Activated B cell treated with CpG ODN at 0.5 μM for 24 hours (primary cell): ENCODE results near the gene MTREX. TPM values are rescaled to one million over a fixed set of nuclear protein-coding genes. Genes with fewer than 3 reads are reported as not detected.

Source experiments
- ATAC-seq: fragments of 200-7000 bp; cut with Tn5 transposase; one replicate; pipeline ENCODE4 v1.10.0; 2021; ENCODE audit warnings: low read depth, mild to moderate bottlenecking, moderate library complexity
- CTCF ChIA-PET: fragments of 350-600 bp; sonication (Branson Sonifier 250); formaldehyde crosslinking; loops from one replicate; lab custom pipeline; 2021; ENCODE audit warnings: antibody characterized with exemption; lab: Charles Lee
- POLR2A ChIA-PET: fragments of 350-600 bp; sonication (Branson Sonifier 250); formaldehyde crosslinking; loops from one replicate; lab custom pipeline; 2021; ENCODE audit warnings: antibody characterized with exemption; lab: Charles Lee
- DNase-seq: peaks from one replicate; pipeline ENCODE4 v3.0.0; 2022
- H3K27ac Mint-ChIP-seq: one replicate; pipeline ENCODE4 v1.8.0; 2020; ENCODE audit warnings: mixed read lengths
- H3K27me3 Mint-ChIP-seq: one replicate; pipeline ENCODE4 v1.8.0; 2021; ENCODE audit warnings: mixed read lengths
- H3K36me3 Mint-ChIP-seq: one replicate; pipeline ENCODE4 v1.8.0; 2021; ENCODE audit warnings: low read depth, mixed read lengths
- H3K4me1 Mint-ChIP-seq: one replicate; pipeline ENCODE4 v1.8.0; 2021; ENCODE audit warnings: mixed read lengths
- H3K4me3 Mint-ChIP-seq: one replicate; pipeline ENCODE4 v1.8.0; 2020; ENCODE audit warnings: mild to moderate bottlenecking, mixed read lengths
- H3K9me3 Mint-ChIP-seq: one replicate; pipeline ENCODE4 v1.8.0; 2020; ENCODE audit warnings: mixed read lengths
- intact Hi-C: fragments of 100-400 bp; cut with micrococcal nuclease; formaldehyde crosslinking; loops from one replicate; pipeline ENCODE4 v1.15.1; 2024
- total RNA-seq: library from RNA; stranded (reverse); gene quantifications from 2 replicates; pipeline ENCODE4 v1.2.3, GENCODE V29; 2022
- TF ChIP-seq, protein P1 (sequence below): fragments of 200-600 bp; IDR thresholded peaks from one replicate; pipeline ENCODE4 v1.8.0; 2022; ENCODE audit warnings: antibody characterized with exemption, mild to moderate bottlenecking

MTREX gene
- total RNA-seq, 1 donor from 2014 or later = 106 TPM

DNA sequence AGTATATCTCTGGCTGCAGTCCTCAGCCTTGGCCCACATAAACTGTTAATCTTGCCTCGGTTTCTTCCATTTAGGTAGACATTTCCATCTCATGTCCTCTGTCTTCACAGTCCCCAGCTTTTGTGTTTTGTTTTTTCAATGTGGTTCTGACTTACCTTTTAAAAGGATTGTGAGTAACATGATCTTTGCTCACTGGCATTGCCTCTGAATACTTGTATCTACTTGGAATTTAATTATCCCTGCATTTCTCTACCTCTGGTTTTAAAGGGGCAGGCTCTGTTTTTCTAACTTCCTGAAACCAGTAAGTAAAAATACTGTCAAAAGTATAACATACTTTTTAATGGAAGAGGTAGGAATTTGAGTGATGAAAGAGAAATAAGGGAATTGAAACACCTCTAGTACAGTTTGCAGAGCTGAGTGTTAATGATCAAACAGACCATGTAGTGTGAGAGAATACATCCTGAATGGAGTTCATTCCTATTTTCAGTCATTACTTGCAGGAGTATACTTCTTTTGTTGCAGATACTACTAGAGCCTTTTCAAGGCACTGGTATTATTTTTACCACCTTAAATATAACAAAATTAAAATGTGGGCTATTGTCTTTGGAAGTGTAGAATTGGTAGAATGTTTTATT lies 62.6 kb downstream of the MTREX start:
- Mint-ChIP-seq H3K27ac (no peak overlapping the region), H3K4me1 (no peaks in the 10 kb centered on the region), H3K27me3 (no peaks in the 10 kb centered on the region), H3K36me3 (peaks cover 76% of the 10 kb centered on the region), H3K9me3 (peaks cover 5% of the 10 kb centered on the region), H3K4me3 (no peak overlapping the region)
- intact Hi-C loops = no loop called here
- POLR2A ChIA-PET = interaction anchor here (1.2 kb wide), 1 partner anchor 8 kb away, joined by 3 read pairs; no protein-coding TSS in a partner anchor
- CTCF ChIA-PET = no interaction called here
- TF ChIP-seq, protein P1, sequence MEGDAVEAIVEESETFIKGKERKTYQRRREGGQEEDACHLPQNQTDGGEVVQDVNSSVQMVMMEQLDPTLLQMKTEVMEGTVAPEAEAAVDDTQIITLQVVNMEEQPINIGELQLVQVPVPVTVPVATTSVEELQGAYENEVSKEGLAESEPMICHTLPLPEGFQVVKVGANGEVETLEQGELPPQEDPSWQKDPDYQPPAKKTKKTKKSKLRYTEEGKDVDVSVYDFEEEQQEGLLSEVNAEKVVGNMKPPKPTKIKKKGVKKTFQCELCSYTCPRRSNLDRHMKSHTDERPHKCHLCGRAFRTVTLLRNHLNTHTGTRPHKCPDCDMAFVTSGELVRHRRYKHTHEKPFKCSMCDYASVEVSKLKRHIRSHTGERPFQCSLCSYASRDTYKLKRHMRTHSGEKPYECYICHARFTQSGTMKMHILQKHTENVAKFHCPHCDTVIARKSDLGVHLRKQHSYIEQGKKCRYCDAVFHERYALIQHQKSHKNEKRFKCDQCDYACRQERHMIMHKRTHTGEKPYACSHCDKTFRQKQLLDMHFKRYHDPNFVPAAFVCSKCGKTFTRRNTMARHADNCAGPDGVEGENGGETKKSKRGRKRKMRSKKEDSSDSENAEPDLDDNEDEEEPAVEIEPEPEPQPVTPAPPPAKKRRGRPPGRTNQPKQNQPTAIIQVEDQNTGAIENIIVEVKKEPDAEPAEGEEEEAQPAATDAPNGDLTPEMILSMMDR = no peak
- ATAC-seq (no peak), DNase-seq (no peak)

DNA sequence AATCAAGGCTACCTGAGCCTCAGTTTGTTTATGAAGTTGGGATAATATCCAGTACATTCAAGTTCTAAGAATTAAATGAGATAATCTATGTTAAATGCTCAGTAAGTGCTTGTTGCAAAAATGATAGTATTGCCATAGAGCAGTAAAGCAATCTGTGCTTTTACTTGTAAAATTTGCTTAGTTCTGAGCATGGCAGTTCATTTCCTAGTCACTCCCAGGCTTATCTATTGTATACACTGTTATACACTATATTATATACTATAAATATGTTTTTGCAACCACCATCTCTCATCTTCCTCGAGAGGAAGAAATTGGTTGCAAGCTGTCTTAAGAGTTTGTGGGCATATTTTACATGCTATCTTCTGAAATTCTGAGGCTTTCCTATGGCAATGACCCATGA lies 63.4 kb downstream of the MTREX start:
- Mint-ChIP-seq H3K36me3 (peaks cover 81% of the 10 kb centered on the region), H3K27ac (no peak overlapping the region), H3K4me3 (no peak overlapping the region), H3K9me3 (peaks cover 5% of the 10 kb centered on the region), H3K27me3 (no peaks in the 10 kb centered on the region), H3K4me1 (no peaks in the 10 kb centered on the region)
- DNase-seq = no peak
- ChIA-PET CTCF (no interaction called here), POLR2A (no interaction called here)
- intact Hi-C loops = no loop called here
- TF ChIP-seq, protein P1 = no peak
- no peak for ATAC-seq

DNA sequence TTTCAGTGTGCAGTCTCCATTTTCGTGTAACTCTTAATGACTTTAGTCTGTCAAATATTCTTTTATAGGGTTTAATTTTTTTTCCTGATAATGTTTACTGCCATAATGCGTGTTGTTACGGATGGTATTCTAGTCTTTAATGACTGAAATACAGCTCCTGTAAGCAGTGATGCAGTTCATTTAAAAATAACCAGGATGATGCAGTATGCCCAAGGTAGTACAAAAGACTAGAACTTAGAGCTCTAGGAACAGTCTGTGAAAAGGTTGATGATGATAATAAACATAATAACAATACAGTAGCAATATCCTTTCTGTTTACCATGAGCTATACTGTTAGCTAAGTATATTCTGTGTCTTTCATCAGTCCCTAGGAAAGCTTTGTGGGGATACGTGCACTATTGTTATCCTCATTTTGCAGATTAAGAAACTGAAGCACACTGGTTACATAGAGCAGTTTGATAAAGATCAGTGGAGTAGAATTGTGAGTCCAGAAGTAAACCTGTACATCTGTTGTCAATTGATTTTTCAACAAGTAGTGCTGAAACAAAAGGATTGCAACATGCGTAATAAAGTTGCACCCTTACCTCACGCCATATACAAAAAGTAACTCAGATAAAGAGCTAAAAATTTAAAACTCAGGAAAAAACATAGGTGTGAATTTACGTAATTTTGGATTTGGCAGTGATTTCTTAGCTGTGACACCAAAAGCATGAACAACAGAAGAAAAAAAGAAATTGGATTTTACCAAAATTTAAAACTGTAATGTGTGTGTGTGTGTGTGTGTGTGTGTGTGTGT lies 64.5 kb downstream of the MTREX start:
- Mint-ChIP-seq H3K27ac (no peak overlapping the region), H3K9me3 (peaks cover 5% of the 10 kb centered on the region), H3K36me3 (peaks cover 75% of the 10 kb centered on the region), H3K4me1 (no peaks in the 10 kb centered on the region), H3K4me3 (no peak overlapping the region), H3K27me3 (no peaks in the 10 kb centered on the region)
- ATAC-seq = no peak
- ChIA-PET POLR2A (interaction anchor here (0.7 kb wide), 1 partner anchor 8 kb away, joined by 5 read pairs; no protein-coding TSS in a partner anchor), CTCF (interaction anchor here (1.0 kb wide), 1 partner anchor 29 kb away, joined by 5 read pairs; no protein-coding TSS in a partner anchor)
- intact Hi-C loops = no loop called here
- DNase-seq = no peak
- TF ChIP-seq, protein P1 = no peak

DNA sequence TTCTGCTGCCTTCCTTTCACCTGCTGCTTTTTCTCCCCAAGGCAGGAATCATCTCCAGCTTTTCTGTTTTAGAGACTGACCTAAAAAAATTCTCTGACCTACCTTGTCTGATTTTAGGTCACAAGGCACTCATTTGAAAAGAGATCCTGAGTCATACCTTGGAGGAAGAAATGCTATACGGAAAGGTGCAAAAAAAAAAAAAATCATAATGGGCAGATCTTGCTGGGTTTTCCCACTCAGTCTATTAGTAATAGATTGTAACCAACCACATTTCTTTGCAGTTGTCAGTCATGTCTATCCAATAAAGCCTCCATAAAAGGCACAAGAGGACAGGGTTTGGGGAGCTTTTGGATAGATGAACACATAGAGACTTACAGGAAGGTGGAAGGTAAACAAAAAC lies 70.0 kb downstream of the MTREX start:
- CTCF ChIA-PET = no interaction called here

More for the DNA sequence above, 70.0 kb downstream of the MTREX start:
- DNase-seq (no peak), ATAC-seq (no peak)
- TF ChIP-seq, protein P1 = no peak
- Mint-ChIP-seq H3K9me3 (peaks cover 7% of the 10 kb centered on the region), H3K4me1 (no peaks in the 10 kb centered on the region), H3K27me3 (no peaks in the 10 kb centered on the region), H3K4me3 (no peak overlapping the region), H3K27ac (no peak overlapping the region), H3K36me3 (peaks cover 71% of the 10 kb centered on the region)
- intact Hi-C loops = no loop called here
- POLR2A ChIA-PET = interaction anchor here (0.5 kb wide), 1 partner anchor 10 kb away, joined by 3 read pairs; no protein-coding TSS in a partner anchor
